Umbilical cord (tissue), 2 donors: ENCODE measurements around the gene HOXA13. TPM values are rescaled to one million over a fixed set of nuclear protein-coding genes. Genes with fewer than 3 reads are reported as not detected.
A peak's percentile ranks its signal among the peaks of the same experiment; 100 is the strongest.

Source experiments
- DNase-seq: peaks from one replicate; pipeline ENCODE4 v3.0.0-alpha.2; 2015; ENCODE audit warnings: low spot score
- total RNA-seq: library from RNA; depleted of rRNA; stranded (reverse); fragments of >200 nt; gene quantifications from one replicate; pipeline ENCODE4 v1.2.3, GENCODE V29; 2014; ENCODE audit warnings: low replicate concordance; ENCODE audit not compliant: insufficient read depth

The HOXA13 gene
- total RNA-seq, 1 donor from 2014 or later, result 15.6 TPM

- peak; percentile 65 for DNase-seq
Observed at GRCh38 chr7:27237735-27238334, 37.9 kb upstream of the HOXA13 start.

- DNase-seq, result peak; percentile 52
Observed at GRCh38 chr7:27235387-27236311, 35.8 kb upstream of the HOXA13 start.

DNA sequence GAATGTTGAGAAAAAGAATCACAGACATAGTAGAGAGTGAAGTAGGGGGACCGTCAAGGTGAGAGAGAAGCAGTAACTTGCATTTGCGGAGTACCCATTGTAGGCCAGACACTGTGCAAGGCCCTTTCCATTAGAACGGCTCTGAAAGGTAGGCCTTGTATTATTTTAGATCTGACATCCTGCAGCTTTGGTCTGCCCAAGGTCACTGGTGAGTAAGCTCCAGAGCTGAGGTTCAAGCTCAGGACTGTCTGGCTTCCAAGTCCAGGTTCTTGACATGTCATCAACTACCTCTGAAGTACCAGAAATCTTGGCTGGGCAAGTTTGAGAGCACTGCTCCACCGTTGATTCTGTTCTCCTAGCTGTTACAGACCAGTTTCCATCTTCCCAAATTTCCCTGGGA is 29.6 kb upstream of the HOXA13 start:
- DNase-seq, result no peak

GRCh38 chr7:27224983-27225934 is 25.4 kb upstream of the HOXA13 start:
- no peak for DNase-seq

- DNase-seq, result no peak
Observed at GRCh38 chr7:27223941-27224575, 24.2 kb upstream of the HOXA13 start.

- DNase-seq, result no peak
Observed at GRCh38 chr7:27221201-27221797, 21.4 kb upstream of the HOXA13 start.

- DNase-seq, result no peak
Observed at GRCh38 chr7:27220440-27220955, 20.6 kb upstream of the HOXA13 start.

GRCh38 chr7:27219821-27220220 is 19.9 kb upstream of the HOXA13 start:
- DNase-seq, result no peak

DNA sequence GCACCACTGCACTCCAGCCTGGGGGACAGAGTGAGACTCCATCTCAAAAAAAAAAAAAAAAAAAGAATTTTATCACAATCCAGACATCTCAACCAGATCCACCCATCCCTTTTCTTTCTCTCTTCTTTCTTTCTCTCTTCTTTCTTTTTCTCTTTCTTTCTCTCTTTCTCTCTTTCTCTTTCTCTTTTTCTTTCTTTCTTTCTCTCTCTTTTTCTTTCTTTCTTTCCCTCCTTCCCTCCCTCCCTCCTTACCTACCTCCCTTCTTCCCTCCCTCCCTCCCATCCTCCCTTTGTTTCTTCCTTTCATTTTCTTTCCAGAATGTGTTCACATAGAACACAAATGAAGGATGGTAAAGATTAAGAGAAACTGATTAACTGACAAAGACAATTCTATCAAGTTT is 18.1 kb upstream of the HOXA13 start:
- DNase-seq, result no peak

DNA sequence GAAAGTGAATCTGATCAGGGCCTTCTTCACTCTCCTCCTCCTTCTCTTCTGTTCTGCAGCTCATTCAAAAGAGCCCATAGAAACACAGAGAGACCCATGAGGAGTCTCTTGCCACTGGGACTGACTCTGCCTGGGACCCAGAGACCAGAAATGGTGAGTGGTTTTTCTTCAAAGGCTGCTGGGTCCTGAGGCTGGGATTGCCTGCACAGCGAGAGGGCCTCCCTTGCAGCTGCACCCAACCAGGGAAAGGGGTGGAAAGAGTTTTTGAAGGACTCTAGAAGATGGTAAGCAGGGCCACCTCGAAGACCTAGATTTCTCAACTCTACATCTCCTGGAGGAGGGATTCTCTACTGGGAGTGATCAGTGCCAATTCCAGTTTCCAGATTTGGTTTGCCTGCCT is 15.5 kb upstream of the HOXA13 start:
- no peak for DNase-seq

- DNase-seq, result no peak
Observed at GRCh38 chr7:27214239-27214950, 14.5 kb upstream of the HOXA13 start.

GRCh38 chr7:27213433-27214238 is 13.7 kb upstream of the HOXA13 start:
- no peak for DNase-seq

DNA sequence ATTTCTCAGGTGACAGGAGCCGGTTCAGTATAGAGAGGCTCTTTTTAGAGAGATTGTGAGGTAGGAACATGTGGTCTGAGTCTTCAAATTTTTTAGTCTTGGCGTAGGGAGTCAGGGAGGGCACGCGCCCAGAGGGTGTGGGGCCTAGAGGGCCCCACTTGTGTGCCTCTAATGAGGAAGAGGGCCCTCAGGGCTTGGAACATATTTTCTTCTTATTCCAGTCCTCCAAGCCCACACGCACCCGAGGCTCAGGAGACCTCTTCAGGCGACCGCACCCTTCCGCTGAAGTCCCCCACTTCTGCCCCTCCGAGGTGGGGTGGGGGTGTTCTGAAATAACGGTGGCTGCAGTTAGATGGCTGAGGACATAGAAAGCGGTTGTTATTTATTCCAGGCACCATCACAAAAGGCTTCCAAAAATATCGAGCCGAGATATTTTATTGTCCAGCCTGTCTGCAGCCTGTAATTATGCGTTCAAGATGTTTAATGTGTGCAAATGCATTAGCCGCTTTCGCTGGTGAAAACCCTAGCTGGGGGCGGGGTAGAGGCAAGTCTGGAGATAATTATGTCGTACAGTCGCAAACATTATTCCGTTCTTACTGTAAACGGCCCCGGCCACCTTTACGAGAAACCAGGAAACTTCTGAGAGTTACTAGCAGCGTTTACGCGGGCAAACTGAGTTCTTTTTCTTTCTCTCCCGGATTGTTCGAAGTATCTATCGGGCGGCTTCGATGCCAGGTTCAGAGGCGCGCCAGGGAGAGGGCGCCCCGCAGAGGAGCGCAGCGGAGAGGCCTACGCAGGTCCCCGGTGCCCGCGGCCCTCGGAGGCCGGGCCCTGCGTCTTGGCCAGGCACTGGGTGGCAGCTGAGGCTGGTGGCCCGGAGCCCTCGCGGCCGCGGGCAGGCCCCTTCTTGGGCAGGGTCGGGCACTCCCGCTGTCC is 12.9 kb upstream of the HOXA13 start:
- no peak for DNase-seq

DNA sequence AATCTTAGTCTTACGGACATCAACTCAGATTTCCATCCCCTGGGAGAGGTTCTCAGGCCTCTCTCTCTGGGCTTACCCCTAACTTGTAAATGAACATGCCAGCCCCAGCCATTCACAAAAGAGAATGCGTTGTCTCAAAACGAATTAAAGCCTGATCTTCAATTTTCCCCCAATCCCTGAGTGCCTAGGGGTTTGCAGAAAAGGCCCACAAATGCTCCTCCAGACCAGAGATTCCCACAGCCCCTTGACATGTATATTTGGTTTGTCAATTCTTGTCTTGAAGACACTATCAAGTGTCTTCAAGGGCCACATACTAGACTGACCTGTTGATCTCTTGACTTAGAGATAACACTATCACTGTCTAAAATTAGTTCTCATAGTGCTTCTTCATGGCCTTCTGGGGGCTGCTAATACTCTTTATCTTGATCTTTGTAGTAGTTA is 11.9 kb upstream of the HOXA13 start:
- no peak for DNase-seq

GRCh38 chr7:27211084-27211446 is 11.2 kb upstream of the HOXA13 start:
- no peak for DNase-seq

GRCh38 chr7:27210441-27211083 is 10.7 kb upstream of the HOXA13 start:
- DNase-seq, result peak; percentile 50

GRCh38 chr7:27209933-27210440 is 10.1 kb upstream of the HOXA13 start:
- DNase-seq, result no peak
